Right cardiac atrium (tissue), 5 donors: ENCODE measurements around the gene SLC38A10. TPM values are rescaled to one million over a fixed set of nuclear protein-coding genes. Genes with fewer than 3 reads are reported as not detected.

ENCODE experiments used
- ATAC-seq, 2 donors: fragments of 200-7000 bp; cut with Tn5 transposase; one replicate each; pipeline versions ENCODE4 v1.8.0 to v1.9.1; 2020; ENCODE audit warnings: moderate library complexity in 2 of 2, mild to moderate bottlenecking in 1 of 2
- DNase-seq, 3 donors: peaks; one replicate each; pipeline ENCODE4 v3.0.0-alpha.2; 2020
- H3K27ac ChIP-seq: one replicate; pipeline ENCODE4 v1.5.1; 2013; ENCODE audit warnings: mild to moderate bottlenecking, low read length, control low read depth, moderate library complexity
- H3K27me3 ChIP-seq: one replicate; pipeline ENCODE4 v1.6.1; 2013; ENCODE audit not compliant: control insufficient read depth, insufficient read depth
- H3K4me1 ChIP-seq: one replicate; pipeline ENCODE4 v1.6.1; 2013; ENCODE audit warnings: low read length; ENCODE audit not compliant: control insufficient read depth, insufficient read depth
- H3K4me3 ChIP-seq: one replicate; pipeline ENCODE4 v1.5.1; 2013; ENCODE audit warnings: low read length, control low read depth
- H3K9me3 ChIP-seq: one replicate; pipeline ENCODE4 v1.6.1; 2013; ENCODE audit warnings: low read length; ENCODE audit not compliant: control insufficient read depth
- WGBS: extraction: QIAGEN DNeasy Blood & Tissue Kit; methylation state at CpG from one replicate; pipeline ENCODE4 v1.1.7; 2013; 5-methylcytosine and 5-hydroxymethylcytosine counted together
- intact Hi-C, 4 donors: fragments of 100-400 bp; cut with DNase I; formaldehyde crosslinking; loops; one replicate each; pipeline versions ENCODE4 v1.11.0 to v1.14.0; 2022 to 2023
- polyA plus RNA-seq: library from polyadenylated mRNA; stranded (reverse); fragments of 200-250 nt; gene quantifications from one replicate; pipeline ENCODE4 v1.2.3, GENCODE V29; 2013
- total RNA-seq, 4 donors: library from RNA; stranded (reverse); fragmentation: NEBNext Ultra II Directional; extraction: Animal tissue kit (Norgen Biotek cat#: 25700); gene quantifications; one replicate each; pipeline ENCODE4 v1.2.1, GENCODE V29; 2021
- donor health status: healthy with polysubstance abuse.
- donor health status: DM: no; HTN: yes; CAD: no.
- donor health status: DM: no; HTN: no; CAD: no.
- donor health status: DM: no; HTN: yes; CAD: no; lungs with severe emphysema.
- donor health status: DM: yes; HTN: yes; CAD: no.

Gene SLC38A10
- total and polyA plus RNA-seq, 5 donors: 50.8 to 63.9 (median 55.2) TPM

- WGBS: 96% methylated on average over 16 of the region's 16 CpGs
- H3K9me3 ChIP-seq: no peaks in the 10 kb centered on the region
- intact Hi-C loops: no loop called here
- no peaks in the 10 kb centered on the region for H3K27me3 ChIP-seq
- H3K4me1 ChIP-seq: no peaks in the 10 kb centered on the region
- H3K4me3 ChIP-seq: no peak overlapping the region
- H3K27ac ChIP-seq: no peak overlapping the region
- no peak for ATAC-seq
- DNase-seq: peak in 2 of 3 donors; percentile 37 to 41
These were observed 12.2 kb downstream of the SLC38A10 start for GRCh38 chr17:81282876-81283275.

GRCh38 chr17:81282141-81282540, 13.0 kb downstream of the SLC38A10 start:
- DNase-seq (peak in 2 of 3 donors; percentile 48 to 50), ATAC-seq (no peak)
- WGBS: 93% methylated on average over 33 of the region's 33 CpGs
- H3K4me1 ChIP-seq: no peaks in the 10 kb centered on the region
- intact Hi-C loops: no loop called here
- H3K9me3 ChIP-seq: no peaks in the 10 kb centered on the region
- H3K27me3 ChIP-seq: no peaks in the 10 kb centered on the region
- H3K27ac ChIP-seq: no peak overlapping the region
- no peak overlapping the region for H3K4me3 ChIP-seq

- DNase-seq: peak in 2 of 3 donors; percentile 25 to 41
- no peaks in the 10 kb centered on the region for H3K9me3 ChIP-seq
- intact Hi-C loops: no loop called here
- 96% methylated on average over 24 of the region's 24 CpGs for WGBS
- peaks cover 4% of the 10 kb centered on the region for H3K4me1 ChIP-seq
- H3K27me3 ChIP-seq: no peaks in the 10 kb centered on the region
- no peak overlapping the region for H3K4me3 ChIP-seq
- H3K27ac ChIP-seq: no peak overlapping the region
- no peak for ATAC-seq
These were observed 14.5 kb downstream of the SLC38A10 start for GRCh38 chr17:81280571-81280970.

- H3K9me3 ChIP-seq: no peaks in the 10 kb centered on the region
- peak in 2 of 3 donors; percentile 43 to 56 for DNase-seq
- intact Hi-C loops: no loop called here
- H3K27ac ChIP-seq: no peak overlapping the region
- ATAC-seq: no peak
- H3K27me3 ChIP-seq: no peaks in the 10 kb centered on the region
- WGBS: 96% methylated on average over 50 of the region's 50 CpGs
- H3K4me1 ChIP-seq: peaks cover 4% of the 10 kb centered on the region
- H3K4me3 ChIP-seq: no peak overlapping the region
These were observed 15.5 kb downstream of the SLC38A10 start for GRCh38 chr17:81279278-81280275.

- peaks cover 4% of the 10 kb centered on the region for H3K4me1 ChIP-seq
- no peaks in the 10 kb centered on the region for H3K9me3 ChIP-seq
- intact Hi-C loops: no loop called here
- no peak overlapping the region for H3K27ac ChIP-seq
- peak in 2 of 3 donors; percentile 30 to 43 for DNase-seq
- ATAC-seq: no peak
- no peaks in the 10 kb centered on the region for H3K27me3 ChIP-seq
- no peak overlapping the region for H3K4me3 ChIP-seq
- 97% methylated on average over 8 of the region's 8 CpGs for WGBS
These were observed 16.3 kb downstream of the SLC38A10 start for GRCh38 chr17:81278831-81279230.

- 66% methylated on average over 20 of the region's 20 CpGs for WGBS
- Histone ChIP-seq H3K27me3 (no peaks in the 10 kb centered on the region), H3K9me3 (no peaks in the 10 kb centered on the region), H3K4me3 (no peak overlapping the region), H3K4me1 (peaks cover 4% of the 10 kb centered on the region), H3K27ac (no peak overlapping the region)
- ATAC-seq (peak; percentile 81 to 86), DNase-seq (peak; percentile 82 to 94 (median 82))
- intact Hi-C loops: no loop called here
These were observed 17.0 kb downstream of the SLC38A10 start for GRCh38 chr17:81277946-81278693.

- Histone ChIP-seq H3K27me3 (no peaks in the 10 kb centered on the region), H3K4me3 (no peak overlapping the region), H3K4me1 (peaks cover 4% of the 10 kb centered on the region), H3K27ac (no peak overlapping the region), H3K9me3 (no peaks in the 10 kb centered on the region)
- intact Hi-C loops: no loop called here
- 44% methylated on average over 18 of the region's 18 CpGs for WGBS
- DNase-seq (peak; percentile 79 to 95 (median 93)), ATAC-seq (peak; percentile 88)
These were observed 17.7 kb downstream of the SLC38A10 start for GRCh38 chr17:81277421-81277820.

- Histone ChIP-seq H3K4me3 (no peak overlapping the region), H3K27ac (peak overlapping the region; percentile 3), H3K4me1 (peaks cover 4% of the 10 kb centered on the region), H3K27me3 (no peaks in the 10 kb centered on the region), H3K9me3 (no peaks in the 10 kb centered on the region)
- intact Hi-C loops: no loop called here
- WGBS: 77% methylated on average over 11 of the region's 11 CpGs
- ATAC-seq: peak in 1 of 2 donors; percentile 3
- DNase-seq: peak in 2 of 3 donors; percentile 59
These were observed 18.3 kb downstream of the SLC38A10 start for GRCh38 chr17:81276781-81277180.

GRCh38 chr17:81274471-81274855, 20.6 kb downstream of the SLC38A10 start:
- no peak overlapping the region for H3K27ac ChIP-seq
- H3K4me1 ChIP-seq: peaks cover 4% of the 10 kb centered on the region
- H3K4me3 ChIP-seq: no peak overlapping the region
- WGBS: 96% methylated on average over 14 of the region's 14 CpGs
- peak in 2 of 3 donors; percentile 13 to 30 for DNase-seq
- ATAC-seq: no peak
- no peaks in the 10 kb centered on the region for H3K27me3 ChIP-seq
- intact Hi-C loops: no loop called here
- H3K9me3 ChIP-seq: no peaks in the 10 kb centered on the region

- Histone ChIP-seq H3K9me3 (no peaks in the 10 kb centered on the region), H3K4me1 (peaks cover 4% of the 10 kb centered on the region), H3K27ac (no peak overlapping the region), H3K27me3 (no peaks in the 10 kb centered on the region), H3K4me3 (no peak overlapping the region)
- intact Hi-C loops: no loop called here
- WGBS: 95% methylated on average over 31 of the region's 31 CpGs
- DNase-seq (peak in 2 of 3 donors; percentile 28 to 54), ATAC-seq (no peak)
These were observed 21.2 kb downstream of the SLC38A10 start for GRCh38 chr17:81273698-81274470.
